ENCODE data around the gene C20orf144.

GRCh38 chr20:33681728-33682353, 19.7 kb downstream of the C20orf144 start:
- TF ChIP-seq CTCF (IDR thresholded peaks at IDR 0.05 in 4 of 5, conservative IDR thresholded peaks at IDR 0.05 in 1 of 5) = no peak
- TF ChIP-seq POLR2A (IDR thresholded peaks at IDR 0.05) = no peak
